ENCODE results near the gene HELZ2. TPM values are rescaled to one million over a fixed set of nuclear protein-coding genes. Genes with fewer than 3 reads are reported as not detected.

The HELZ2 gene
- total RNA-seq, 1 donor from 2014 or later: 31.4 TPM

DNA sequence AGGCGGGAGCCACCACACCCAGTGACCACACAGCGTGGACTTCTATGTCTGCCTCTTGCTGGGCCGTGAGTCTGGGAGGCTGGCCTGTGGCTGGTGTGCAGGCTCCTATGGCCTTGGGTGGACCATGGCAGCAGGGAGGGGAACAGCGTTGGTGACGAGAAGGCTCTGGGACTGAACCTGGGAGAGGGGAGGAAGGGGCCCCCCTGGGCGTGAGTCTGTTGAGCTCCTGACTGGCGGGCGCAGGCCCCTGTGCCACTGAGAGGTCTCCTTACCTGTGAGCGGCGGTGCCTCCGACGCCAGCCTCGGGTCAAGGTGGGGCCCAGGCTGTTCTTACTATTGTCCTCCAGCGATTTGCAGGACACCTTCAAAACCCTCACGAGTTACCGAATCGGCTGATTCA lies 12.8 kb upstream of the HELZ2 start:
- no peaks in the 10 kb centered on the region for H3K27me3 ChIP-seq
- intact Hi-C loops (cut with DNase I): no loop called here
- no peaks in the 10 kb centered on the region for H3K4me1 ChIP-seq
- no peak overlapping the region for H3K27ac ChIP-seq
- no peak overlapping the region for H3K4me3 ChIP-seq
- H3K9me3 ChIP-seq: no peaks in the 10 kb centered on the region
- TF ChIP-seq POLR2A (IDR thresholded peaks at IDR 0.05): no peak
- no peak for TF ChIP-seq POLR2AphosphoS5 (IDR thresholded peaks at IDR 0.05; ENCODE audit: insufficient read depth in 1 of 2, low read depth in 1 of 2)
- TF ChIP-seq, protein P1, sequence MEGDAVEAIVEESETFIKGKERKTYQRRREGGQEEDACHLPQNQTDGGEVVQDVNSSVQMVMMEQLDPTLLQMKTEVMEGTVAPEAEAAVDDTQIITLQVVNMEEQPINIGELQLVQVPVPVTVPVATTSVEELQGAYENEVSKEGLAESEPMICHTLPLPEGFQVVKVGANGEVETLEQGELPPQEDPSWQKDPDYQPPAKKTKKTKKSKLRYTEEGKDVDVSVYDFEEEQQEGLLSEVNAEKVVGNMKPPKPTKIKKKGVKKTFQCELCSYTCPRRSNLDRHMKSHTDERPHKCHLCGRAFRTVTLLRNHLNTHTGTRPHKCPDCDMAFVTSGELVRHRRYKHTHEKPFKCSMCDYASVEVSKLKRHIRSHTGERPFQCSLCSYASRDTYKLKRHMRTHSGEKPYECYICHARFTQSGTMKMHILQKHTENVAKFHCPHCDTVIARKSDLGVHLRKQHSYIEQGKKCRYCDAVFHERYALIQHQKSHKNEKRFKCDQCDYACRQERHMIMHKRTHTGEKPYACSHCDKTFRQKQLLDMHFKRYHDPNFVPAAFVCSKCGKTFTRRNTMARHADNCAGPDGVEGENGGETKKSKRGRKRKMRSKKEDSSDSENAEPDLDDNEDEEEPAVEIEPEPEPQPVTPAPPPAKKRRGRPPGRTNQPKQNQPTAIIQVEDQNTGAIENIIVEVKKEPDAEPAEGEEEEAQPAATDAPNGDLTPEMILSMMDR (IDR thresholded peaks at IDR 0.05): no peak
- no peak for DNase-seq (ENCODE audit: extremely low spot score in 2 of 2)
- H3K36me3 ChIP-seq: peaks cover 0 to 20% of the 10 kb centered on the region in 2 donors

DNA sequence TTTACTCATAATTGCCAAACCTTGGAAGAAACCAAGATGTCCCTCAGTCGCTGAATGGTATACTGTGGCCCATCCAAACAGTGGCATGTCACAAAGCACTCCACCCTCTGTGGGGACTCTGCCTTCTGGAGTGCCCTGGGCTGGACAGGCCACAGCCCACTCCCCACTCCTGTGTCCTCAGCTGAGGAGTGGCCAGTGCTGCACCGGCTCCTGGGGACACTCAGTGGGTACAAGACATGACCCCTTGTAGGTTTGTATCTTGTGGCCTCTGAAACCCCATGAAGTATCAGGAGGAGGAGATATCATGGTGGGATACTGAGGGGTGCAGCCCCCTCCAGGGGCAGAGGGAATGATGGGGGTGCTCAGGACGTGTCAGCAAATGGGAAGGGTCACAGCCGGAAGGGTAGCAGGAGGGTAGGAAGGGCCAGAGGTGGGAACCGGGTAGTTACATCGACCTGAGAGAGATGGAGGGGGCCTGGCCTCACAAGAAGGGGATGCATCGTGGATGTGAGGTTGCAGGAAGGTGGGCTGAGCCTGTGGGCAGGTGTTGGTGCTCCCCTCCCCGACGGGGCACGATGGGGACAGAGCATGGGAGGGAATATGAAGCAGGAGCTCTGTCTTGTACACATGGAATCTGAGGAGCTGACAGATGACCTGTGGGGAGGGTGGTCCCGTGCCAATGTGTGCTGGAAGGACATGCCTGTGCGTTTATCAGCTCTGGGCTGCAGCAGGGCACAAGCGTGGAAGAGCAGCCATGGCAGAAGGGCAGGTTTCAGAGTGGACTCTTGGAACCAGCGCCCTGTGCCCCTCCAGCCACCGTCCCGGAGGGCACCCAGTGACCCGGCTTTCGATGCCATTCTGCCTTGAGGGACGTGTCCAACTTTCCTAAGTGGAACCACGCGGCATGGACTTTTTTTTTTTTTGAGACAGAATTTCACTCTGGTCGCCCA lies 11.9 kb upstream of the HELZ2 start:
- Histone ChIP-seq H3K4me3 (no peak overlapping the region), H3K9me3 (no peaks in the 10 kb centered on the region), H3K36me3 (peaks cover 0 to 11% of the 10 kb centered on the region in 2 donors), H3K27ac (no peak overlapping the region), H3K27me3 (no peaks in the 10 kb centered on the region), H3K4me1 (no peaks in the 10 kb centered on the region)
- TF ChIP-seq, protein P1 (IDR thresholded peaks at IDR 0.05): no peak
- TF ChIP-seq POLR2A (IDR thresholded peaks at IDR 0.05) (no peak), POLR2AphosphoS5 (IDR thresholded peaks at IDR 0.05; ENCODE audit: insufficient read depth in 1 of 2, low read depth in 1 of 2) (no peak)
- intact Hi-C loops (cut with DNase I): no loop called here
- DNase-seq (ENCODE audit: extremely low spot score in 2 of 2): no peak

DNA sequence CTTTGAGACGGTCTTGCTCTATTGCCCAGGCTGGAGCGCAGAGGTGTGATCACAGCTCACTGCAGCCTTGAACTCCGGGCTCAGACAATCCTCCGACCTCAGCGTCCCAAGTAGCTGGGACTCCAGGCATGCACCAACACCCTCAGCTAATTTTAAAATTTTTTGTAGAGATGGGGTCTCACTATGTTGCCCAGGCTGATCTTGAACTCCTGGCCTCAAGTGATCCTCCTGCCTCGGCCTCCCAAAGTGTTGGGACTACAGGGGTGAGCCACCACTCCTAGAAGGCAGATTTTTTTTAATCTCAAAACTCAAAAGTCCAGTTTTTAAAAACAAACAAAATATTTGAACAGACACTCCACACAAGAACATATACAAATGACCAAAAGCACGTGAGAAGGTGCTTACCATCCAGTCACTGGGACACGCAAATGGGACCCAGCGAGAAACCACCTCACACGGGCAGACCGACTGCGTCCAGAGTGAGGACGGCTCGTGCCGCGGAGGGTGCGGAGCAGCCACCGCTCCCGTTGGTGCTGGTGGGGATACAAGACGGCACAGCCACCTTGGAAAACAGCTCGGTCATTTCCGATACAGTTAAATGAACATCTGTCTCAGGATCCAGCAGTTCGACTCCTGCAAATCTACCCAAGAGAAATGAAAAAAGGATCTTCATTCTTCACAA lies 8.5 kb upstream of the HELZ2 start:
- Histone ChIP-seq H3K27me3 (no peaks in the 10 kb centered on the region), H3K36me3 (no peaks in the 10 kb centered on the region), H3K4me3 (no peak overlapping the region), H3K9me3 (no peaks in the 10 kb centered on the region), H3K4me1 (no peaks in the 10 kb centered on the region), H3K27ac (no peak overlapping the region)
- no peak for TF ChIP-seq POLR2AphosphoS5 (IDR thresholded peaks at IDR 0.05; ENCODE audit: insufficient read depth in 1 of 2, low read depth in 1 of 2)
- TF ChIP-seq, protein P1 (IDR thresholded peaks at IDR 0.05): no peak
- TF ChIP-seq POLR2A (IDR thresholded peaks at IDR 0.05): no peak
- DNase-seq (ENCODE audit: extremely low spot score in 2 of 2): no peak
- intact Hi-C loops (cut with DNase I): no loop called here

DNA sequence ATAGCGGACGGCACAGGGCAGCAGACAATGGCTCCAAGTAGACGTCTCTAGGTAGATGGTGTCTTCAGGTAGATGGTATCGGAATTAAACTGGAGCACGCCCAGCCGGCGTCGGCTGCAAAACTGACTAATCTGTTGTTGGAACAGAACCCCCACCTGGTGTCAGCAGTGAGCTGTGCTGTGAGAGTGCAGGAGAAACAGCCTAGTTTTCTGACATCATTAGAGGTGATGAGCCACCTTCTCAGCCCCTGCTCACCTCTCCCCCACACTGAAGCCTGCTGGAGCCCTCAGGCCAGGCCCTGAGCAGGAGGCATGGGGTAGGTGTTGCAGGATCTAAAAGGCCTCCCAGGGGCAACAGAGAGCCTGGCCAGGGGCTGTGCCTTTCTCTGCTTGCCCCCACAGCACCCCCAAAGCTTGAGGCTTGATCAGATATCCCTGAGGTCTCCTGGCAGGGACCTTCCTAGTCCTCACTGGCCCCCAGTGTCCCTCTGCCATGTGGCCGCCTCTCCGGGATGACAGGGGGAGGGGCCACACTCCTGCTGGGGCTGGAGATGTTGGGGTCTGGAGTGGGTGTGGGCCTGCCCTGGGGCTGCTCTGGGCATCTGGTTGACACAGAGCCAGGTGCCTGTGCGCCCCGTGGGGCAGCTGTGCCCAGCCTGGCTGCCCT lies 6.9 kb upstream of the HELZ2 start:
- H3K4me1 ChIP-seq: no peaks in the 10 kb centered on the region
- H3K27ac ChIP-seq: no peak overlapping the region
- H3K9me3 ChIP-seq: no peaks in the 10 kb centered on the region
- intact Hi-C loops (cut with DNase I): no loop called here
- H3K27me3 ChIP-seq: no peaks in the 10 kb centered on the region
- H3K4me3 ChIP-seq: no peak overlapping the region
- TF ChIP-seq POLR2AphosphoS5 (IDR thresholded peaks at IDR 0.05; ENCODE audit: insufficient read depth in 1 of 2, low read depth in 1 of 2): no peak
- TF ChIP-seq, protein P1 (IDR thresholded peaks at IDR 0.05): peak in 1 of 3 experiments; percentile 23
- no peak for DNase-seq (ENCODE audit: extremely low spot score in 2 of 2)
- H3K36me3 ChIP-seq: no peaks in the 10 kb centered on the region

All from vagina (tissue), 2 donors.